ENCODE data around the gene METTL13.

The METTL13 gene

GRCh38 chr1:171811672-171812071 is 30.2 kb downstream of the METTL13 start:
- no peak for TF ChIP-seq CTCF (IDR thresholded peaks at IDR 0.05)
- DNase-seq (ENCODE audit: low spot score), result no peak
- no peak overlapping the region for H3K4me3 ChIP-seq
- H3K27ac ChIP-seq, result no peak overlapping the region

GRCh38 chr1:171814692-171815091 is 33.2 kb downstream of the METTL13 start:
- H3K27ac ChIP-seq, result no peak overlapping the region
- TF ChIP-seq CTCF (IDR thresholded peaks at IDR 0.05), result no peak
- no peak overlapping the region for H3K4me3 ChIP-seq
- DNase-seq (ENCODE audit: low spot score), result no peak

- no peak for DNase-seq (ENCODE audit: low spot score)
- TF ChIP-seq CTCF (IDR thresholded peaks at IDR 0.05), result no peak
- Histone ChIP-seq H3K4me3 (no peak overlapping the region), H3K27ac (no peak overlapping the region)
These were observed 34.9 kb downstream of the METTL13 start for GRCh38 chr1:171816300-171816901.

GRCh38 chr1:171817511-171818265 is 36.2 kb downstream of the METTL13 start:
- TF ChIP-seq CTCF (IDR thresholded peaks at IDR 0.05), result no peak
- H3K27ac ChIP-seq, result no peak overlapping the region
- DNase-seq (ENCODE audit: low spot score), result no peak
- no peak overlapping the region for H3K4me3 ChIP-seq

GRCh38 chr1:171819946-171820345 is 38.5 kb downstream of the METTL13 start:
- Histone ChIP-seq H3K27ac (no peak overlapping the region), H3K4me3 (no peak overlapping the region)
- no peak for TF ChIP-seq CTCF (IDR thresholded peaks at IDR 0.05)
- no peak for DNase-seq (ENCODE audit: low spot score)

- H3K4me3 ChIP-seq, result no peak overlapping the region
- no peak for DNase-seq (ENCODE audit: low spot score)
- TF ChIP-seq CTCF (IDR thresholded peaks at IDR 0.05), result no peak
- H3K27ac ChIP-seq, result no peak overlapping the region
These were observed 45.5 kb downstream of the METTL13 start for GRCh38 chr1:171826973-171827372.

GRCh38 chr1:171828794-171829193 is 47.3 kb downstream of the METTL13 start:
- Histone ChIP-seq H3K4me3 (no peak overlapping the region), H3K27ac (no peak overlapping the region)
- TF ChIP-seq CTCF (IDR thresholded peaks at IDR 0.05), result no peak
- DNase-seq (ENCODE audit: low spot score), result no peak
